Thyroid gland (tissue), 4 donors: ENCODE measurements around the gene NDE1.

ENCODE experiments used
- CTCF ChIP-seq, 6 experiments: fragments of 200-600 bp in 3 of 6; fragments of 450-650 bp in 3 of 6; sonication (generic) in 3 of 6; IDR thresholded peaks; one replicate each; pipeline ENCODE4 v1.5.1; 2016 to 2019; ENCODE audit warnings: antibody characterized with exemption in 6 of 6, mild to moderate bottlenecking in 2 of 6, inconsistent platforms in 1 of 6, moderate library complexity in 1 of 6
- POLR2A ChIP-seq, 2 donors: fragments of 450-650 bp; IDR thresholded peaks; one replicate each; pipeline ENCODE4 v1.6.1; 2017; ENCODE audit warnings: antibody characterized with exemption in 2 of 2, mild to moderate bottlenecking in 2 of 2, moderate library complexity in 1 of 2

GRCh38 chr16:15620611-15621195 is 29.3 kb upstream of the NDE1 start:
- no peak for TF ChIP-seq CTCF (IDR thresholded peaks at IDR 0.05)
- TF ChIP-seq POLR2A (IDR thresholded peaks at IDR 0.05) = no peak
